GM21423 (cell line): ENCODE results near the gene TAOK1.

Experiments used
- ATAC-seq: cut with Tn5 transposase; IDR thresholded peaks from one replicate; pipeline ENCODE4 v1.9.1; 2021; ENCODE audit warnings: mild to moderate bottlenecking, moderate library complexity; ENCODE audit not compliant: unreplicated experiment

Gene TAOK1

GRCh38 chr17:29568331-29569244 is 178.4 kb downstream of the TAOK1 start, which contains the start of gene TP53I13:
Gene TP53I13, plus strand, starts transcription at chr17:29568701. Its CDS starts 58 bp downstream, at chr17:29568759.
- peak; percentile 33 for ATAC-seq

DNA sequence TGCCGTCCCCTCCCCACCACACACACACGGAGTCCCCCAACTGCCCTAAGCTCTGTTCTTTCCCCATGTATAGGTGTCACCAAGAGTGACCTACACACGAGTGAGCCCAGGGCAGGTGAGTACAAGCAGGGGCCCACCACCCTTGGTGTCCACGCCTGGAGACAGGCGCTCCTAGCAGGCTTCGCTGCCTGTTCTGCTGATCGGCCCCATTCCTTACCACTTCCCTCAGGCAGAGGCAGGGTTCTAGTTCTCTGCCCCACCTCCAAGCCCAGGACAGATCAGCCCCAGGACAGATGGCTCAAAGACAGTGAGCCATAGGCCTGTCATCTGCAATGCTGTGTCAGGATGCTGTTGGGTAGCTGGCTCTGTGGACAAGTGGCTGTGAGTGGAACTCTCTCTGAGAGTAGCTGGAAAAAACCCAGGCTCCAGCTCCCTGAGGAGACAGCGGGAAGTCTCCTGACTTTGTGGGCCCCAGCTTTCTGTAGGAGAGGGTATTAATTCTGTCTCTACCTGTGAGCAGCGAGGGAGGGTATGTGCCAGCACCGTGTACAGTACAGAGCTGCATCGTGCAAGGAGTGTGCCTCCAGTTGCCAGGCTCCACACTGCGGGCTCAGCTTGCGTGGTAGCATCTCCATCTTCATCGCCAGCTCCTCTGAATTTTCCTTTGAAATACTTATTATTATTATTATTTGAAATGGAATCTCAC is 179.2 kb downstream of the TAOK1 start:
- ATAC-seq = no peak

- no peak for ATAC-seq
Observed at GRCh38 chr17:29570521-29570920, 180.4 kb downstream of the TAOK1 start.

- no peak for ATAC-seq
Observed at GRCh38 chr17:29571486-29571882, 181.3 kb downstream of the TAOK1 start.

DNA sequence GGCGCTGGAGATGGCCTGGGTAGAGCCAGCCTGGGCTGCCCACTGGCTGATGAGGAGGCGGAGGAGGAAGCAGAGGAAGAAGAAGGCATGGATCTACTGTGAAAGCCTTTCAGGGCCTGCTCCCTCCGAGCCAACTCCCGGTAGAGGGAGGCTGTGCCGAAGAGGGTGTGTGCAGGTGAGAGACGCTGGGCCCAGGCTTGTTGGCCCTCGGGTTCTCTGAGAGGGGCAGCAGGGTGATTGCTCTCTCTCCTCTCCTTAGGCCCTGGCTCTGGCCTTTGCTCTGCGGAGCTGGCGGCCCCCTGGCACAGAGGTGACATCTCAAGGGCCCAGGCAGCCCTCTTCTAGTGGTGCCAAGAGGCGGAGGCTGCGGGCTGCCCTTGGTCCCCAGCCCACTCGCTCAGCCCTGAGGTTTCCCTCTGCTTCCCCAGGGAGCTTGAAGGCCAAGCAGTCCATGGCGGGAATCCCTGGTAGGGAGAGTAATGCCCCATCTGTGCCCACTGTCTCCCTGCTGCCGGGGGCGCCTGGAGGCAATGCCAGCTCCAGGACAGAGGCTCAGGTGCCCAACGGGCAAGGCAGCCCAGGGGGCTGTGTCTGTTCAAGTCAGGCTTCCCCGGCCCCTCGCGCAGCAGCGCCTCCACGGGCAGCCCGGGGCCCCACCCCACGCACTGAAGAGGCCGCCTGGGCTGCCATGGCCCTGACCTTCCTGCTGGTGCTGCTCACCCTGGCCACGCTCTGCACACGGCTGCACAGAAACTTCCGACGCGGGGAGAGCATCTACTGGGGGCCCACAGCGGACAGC is 181.9 kb downstream of the TAOK1 start:
- no peak for ATAC-seq

GRCh38 chr17:29572691-29573557 is 182.8 kb downstream of the TAOK1 start:
- ATAC-seq = no peak

DNA sequence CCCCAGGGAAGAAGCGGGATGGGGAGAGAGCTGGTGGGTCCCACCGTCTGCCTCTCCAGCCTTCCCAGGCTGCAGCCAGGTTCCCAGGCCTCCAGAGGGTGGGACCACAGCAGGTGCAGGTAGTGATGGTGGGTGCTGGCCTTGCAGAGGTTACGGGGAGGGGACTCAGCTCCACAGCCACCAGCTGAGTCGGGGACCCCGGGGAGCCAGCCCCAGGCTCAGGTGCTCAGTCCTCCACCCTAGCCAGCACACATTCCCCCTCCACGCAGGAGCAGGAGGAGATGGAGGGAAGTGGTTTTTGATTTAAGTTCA is 183.4 kb downstream of the TAOK1 start:
- ATAC-seq = no peak

DNA sequence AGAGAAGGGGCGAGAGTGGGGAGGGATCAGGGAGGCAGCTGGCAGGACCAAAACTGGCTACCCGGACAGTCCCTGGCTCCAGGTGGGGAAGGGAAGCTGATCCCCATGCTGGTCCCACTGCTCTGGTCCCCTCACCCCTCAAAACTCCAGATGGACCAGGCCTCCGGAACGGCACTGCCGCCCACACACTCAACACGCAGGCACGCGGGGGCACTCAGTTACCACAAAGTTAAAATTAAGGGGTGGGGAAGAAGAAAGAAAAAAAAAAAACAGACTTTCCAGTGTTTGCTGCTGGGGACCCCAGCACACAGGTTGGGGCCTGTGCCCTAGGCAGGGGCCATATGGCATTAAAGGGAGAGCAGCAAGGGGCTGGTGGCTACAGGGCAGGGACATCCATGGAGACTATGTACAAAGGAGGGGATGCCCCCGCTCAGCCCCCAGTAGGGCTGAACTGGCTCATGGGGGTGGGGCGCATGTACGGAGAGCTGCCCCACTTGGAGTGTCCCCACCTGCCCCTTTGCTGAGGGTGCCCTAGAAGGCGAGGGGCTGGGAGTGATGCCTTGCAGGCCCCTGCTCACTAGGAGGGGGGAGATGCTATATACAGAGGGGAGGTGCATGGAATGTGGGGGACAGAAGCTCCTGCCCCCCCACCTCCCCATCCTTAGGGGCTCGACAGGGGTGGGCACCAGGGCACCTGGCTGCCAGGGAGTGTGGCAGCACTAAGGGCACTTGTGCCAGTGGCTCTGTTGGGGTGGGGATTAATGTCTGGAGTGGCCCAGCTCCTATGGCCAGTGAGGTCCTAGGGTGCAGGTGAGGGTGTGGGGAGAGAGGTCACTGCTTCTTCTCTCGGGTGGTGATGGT is 183.9 kb downstream of the TAOK1 start:
- no peak for ATAC-seq

- ATAC-seq = no peak
Observed at GRCh38 chr17:29574732-29575510, 184.8 kb downstream of the TAOK1 start.

- no peak for ATAC-seq
Observed at GRCh38 chr17:29575511-29576213, 185.5 kb downstream of the TAOK1 start.

DNA sequence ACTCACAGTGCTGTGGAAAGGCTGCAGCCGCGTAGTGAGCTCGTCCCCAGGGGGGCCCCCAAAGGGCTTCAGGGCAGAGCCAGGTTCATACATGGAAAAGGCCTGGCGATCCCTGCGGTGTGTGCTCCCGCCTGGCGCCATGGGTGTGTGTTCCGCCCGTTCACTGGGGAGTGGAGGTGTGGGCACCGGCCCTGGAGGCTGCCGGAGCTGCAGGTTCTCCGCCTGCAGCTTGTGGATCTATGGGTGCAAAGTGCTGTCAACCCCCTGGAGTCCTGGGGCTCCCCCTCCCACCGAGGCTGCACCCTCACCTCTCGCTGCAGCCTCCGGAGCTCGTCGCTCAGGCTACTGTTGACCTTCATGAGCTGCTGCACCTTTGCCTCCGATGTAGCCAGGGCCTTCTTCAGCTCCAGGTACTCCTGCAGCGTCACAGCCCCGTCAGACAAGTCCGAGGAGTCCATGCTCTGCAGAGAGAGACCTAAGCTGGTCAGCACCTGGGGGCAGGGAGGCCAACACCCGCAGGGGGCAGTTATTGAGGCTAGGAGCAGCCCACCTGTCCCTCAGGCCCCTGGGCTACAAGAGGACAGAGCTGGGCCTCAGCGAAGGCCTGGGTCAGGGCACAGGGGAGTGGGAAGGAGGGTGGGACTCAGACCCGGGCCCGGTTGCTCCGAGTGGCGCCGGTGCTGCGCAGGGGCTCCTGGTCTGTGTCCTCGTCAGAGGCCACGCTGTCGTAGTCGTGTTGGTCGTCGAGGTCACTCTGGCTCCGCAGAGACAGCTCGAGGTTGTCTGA is 186.2 kb downstream of the TAOK1 start:
- no peak for ATAC-seq

GRCh38 chr17:29577001-29577370 is 186.8 kb downstream of the TAOK1 start:
- ATAC-seq = no peak

GRCh38 chr17:29577385-29578211 is 187.4 kb downstream of the TAOK1 start:
- ATAC-seq = no peak

DNA sequence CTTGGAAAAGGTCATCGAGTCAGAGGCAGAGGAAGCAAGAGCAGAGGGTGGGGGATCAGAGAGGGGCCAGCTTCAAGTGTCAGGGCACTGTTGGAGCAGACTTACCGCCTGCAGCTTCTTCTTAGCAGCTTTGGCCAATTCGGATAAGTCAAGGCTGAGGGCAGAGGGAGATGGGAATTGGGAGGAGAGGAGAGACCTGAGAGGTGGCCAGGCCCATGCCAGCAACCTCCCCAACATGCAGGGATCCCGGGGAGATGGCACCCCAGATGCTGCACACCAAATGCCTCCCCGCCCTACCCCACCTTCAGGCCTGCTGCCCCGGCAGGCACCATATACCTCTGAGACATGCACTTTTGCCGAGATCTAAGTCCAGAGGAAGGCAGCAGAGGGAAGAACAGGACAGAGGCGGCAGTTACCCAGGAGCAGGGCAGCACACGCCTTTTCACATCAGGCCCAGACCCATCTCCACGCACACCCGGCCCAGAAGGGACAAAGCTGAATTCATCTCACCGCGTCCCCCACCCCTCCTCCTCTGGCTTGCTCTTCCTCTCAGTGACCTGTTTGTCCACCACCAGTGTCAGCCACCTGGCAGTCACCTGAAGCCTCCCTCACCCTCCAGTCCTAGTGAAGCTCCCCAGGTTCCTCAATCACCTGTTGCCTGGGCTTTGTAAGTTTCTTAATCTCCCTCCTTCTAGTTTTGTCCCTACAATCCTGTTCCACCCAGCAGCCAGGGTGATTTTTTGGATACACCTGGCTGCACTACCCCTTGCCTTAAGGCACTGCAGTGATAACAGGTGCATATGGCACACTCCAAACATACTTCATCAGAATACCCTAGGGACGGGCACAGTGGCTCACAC is 188.7 kb downstream of the TAOK1 start:
- ATAC-seq = no peak
